Hindlimb muscle (tissue), 1 donor: Measurements from ENCODE around the gene MSMB. TPM values are rescaled to one million over a fixed set of nuclear protein-coding genes. Genes with fewer than 3 reads are reported as not detected.
A peak's percentile ranks its signal among the peaks of the same experiment; 100 is the strongest.

Experiments used
- DNase-seq: peaks from one replicate; pipeline ENCODE4 v3.0.0-alpha.2; 2013
- polyA plus RNA-seq: library from polyadenylated mRNA; unstranded; fragments of 120-200 nt; gene quantifications from one replicate; pipeline ENCODE4 v1.2.1, GENCODE V29; 2013; ENCODE audit not compliant: insufficient read length

Gene MSMB
- polyA plus RNA-seq, 1 donor, result not detected

GRCh38 chr10:46033602-46034011 is 12.5 kb downstream of the MSMB start:
- no peak for DNase-seq

DNA sequence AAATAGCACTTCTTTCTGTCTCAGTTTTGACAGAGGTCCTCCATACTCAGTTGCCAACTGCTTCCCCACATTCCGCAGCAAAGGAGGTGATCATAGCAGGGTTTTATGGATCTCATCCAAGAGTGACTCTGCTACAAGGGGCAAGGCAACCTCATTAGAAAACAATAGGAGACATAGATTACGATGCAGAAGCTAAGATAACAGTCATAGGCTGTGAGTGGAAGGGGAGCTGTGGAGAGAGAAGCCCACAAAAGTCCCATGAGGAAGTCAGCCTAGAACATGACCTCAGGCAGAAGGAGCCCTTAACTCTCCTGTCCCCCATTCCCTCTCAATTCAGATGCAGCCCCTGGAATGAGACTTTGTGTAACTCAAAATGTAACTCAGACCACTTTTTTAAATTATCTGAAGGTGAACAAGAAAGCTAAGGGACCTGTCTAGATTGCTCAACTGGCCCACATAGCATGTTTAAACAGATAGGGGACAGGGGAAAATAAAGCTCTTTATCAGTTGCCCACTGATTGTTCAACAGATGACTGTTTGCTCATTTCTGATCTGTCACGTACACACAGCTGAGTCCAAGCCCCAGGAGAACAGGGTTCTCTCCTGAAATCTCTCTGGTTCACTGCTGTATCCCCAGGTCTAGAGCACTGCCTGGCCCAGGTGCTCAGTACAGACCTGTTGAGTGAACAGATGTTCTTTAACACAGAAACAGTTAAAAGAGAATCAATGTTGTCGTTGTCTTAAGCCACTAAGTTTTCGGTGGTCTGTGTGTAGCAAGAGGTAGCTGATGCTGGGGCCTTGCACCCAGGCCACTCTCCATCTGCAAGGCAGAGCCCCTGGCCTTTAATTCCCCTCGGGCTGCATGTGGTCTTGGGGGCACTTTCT is 14.2 kb downstream of the MSMB start:
- DNase-seq, result no peak

DNA sequence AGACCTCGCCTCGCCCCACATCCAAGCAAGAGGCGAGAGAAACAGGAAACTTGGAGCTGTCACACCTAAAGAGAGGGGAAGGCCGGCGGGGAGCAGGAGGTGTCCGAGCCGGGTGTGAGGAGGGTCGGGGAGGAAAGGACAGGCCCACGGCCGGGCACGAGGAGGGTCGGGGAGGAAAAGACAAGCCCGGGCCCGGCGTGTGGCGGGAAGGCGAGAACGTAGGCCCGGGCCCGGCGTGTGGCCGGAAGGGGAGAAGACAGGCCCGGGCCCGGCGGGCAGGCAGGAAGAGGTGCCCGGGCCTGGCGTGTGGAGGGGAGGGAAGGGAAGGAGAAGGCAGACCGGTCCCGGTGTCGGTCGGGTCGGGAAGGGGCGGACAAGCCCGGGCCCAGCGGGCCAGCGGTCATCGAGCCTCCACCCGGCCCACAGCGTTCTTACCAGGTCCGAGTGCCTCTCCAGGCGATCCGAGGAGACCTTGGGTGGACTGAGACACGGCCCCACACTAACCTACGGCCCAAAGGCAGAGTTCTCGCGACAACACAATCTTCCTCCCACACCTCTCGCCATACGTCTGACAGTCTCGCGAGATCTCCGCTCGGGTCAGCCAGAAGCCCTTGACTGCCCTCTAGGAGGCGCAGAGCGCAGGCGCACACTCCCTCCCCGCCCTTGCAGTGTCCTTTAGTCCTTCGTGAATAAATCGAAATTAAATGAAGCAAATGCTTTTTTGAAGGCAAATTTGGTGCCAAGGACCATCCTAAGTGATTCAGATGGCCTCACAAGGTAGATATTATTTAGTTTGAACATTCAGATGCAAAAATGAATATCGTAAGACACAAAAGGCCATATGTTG is 15.8 kb downstream of the MSMB start, which contains the start of gene NCOA4:
Gene NCOA4 (minus strand): TSS at position 533 of the 847 bp plus-strand sequence. CDS start 13,943 bp downstream, outside the sequence.
- peak; percentile 98 for DNase-seq

GRCh38 chr10:46029461-46030030 is 16.5 kb downstream of the MSMB start:
- DNase-seq, result no peak

DNA sequence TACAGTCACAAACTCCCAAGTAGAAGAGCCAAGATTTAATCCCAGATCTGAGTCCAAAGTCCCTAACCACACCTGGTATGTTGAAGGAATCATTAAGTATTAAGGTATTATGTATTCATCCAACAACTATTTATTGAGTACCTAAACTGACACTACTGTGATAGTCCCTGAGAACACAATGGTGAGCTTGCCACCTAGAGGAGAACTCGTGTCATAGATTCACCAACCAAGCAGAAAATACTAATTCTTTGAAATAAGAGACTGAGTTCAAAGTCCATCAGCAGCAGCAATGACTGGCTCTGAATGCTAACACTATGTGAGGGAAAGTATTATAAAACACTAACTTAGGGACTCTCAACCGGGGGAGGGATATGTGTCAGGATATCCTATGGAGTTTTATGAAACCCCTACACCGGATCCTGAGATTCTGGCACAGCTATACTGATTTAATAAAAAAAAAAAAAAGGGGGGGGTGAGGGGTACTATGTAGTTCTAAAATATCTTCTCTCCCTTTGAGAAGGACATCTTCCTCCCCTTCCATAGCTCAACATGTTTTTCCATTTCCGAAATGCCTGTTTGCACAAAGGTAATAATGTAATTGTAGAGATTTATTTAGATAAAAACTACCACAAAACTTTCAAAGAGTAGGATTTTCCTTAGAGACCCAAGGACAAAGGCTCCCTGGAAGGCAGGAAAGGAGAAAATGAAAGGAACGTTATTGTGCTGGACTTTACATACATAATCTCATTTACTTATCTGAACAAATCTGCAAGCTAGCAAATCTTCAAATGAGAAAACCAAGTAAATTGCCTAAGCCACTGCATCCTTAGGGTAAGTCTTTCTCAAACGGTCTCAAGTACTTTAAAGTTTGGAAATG is 17.2 kb downstream of the MSMB start:
- DNase-seq, result no peak

GRCh38 chr10:46026106-46026505 is 20.0 kb downstream of the MSMB start:
- no peak for DNase-seq

GRCh38 chr10:46025406-46025805 is 20.7 kb downstream of the MSMB start:
- DNase-seq, result no peak

DNA sequence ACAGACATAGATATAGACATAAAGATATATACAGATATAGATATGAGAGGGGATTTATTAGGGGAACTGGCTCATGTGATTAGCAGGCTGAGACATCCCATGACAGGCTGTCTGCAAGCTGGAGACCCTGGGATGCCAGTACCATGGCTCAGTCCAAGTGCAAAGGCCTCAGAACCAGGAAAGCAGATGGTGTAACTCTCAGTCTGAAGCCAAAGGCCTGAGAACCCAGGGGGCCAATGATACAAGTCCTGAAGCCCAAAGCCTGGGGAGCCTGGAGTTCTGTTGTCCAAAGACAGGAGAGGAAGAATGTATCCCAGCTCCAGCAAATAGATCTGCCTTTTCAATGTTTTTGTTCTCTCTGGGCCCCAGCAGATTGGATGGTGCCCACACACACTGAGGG is 21.1 kb downstream of the MSMB start:
- DNase-seq, result no peak

DNA sequence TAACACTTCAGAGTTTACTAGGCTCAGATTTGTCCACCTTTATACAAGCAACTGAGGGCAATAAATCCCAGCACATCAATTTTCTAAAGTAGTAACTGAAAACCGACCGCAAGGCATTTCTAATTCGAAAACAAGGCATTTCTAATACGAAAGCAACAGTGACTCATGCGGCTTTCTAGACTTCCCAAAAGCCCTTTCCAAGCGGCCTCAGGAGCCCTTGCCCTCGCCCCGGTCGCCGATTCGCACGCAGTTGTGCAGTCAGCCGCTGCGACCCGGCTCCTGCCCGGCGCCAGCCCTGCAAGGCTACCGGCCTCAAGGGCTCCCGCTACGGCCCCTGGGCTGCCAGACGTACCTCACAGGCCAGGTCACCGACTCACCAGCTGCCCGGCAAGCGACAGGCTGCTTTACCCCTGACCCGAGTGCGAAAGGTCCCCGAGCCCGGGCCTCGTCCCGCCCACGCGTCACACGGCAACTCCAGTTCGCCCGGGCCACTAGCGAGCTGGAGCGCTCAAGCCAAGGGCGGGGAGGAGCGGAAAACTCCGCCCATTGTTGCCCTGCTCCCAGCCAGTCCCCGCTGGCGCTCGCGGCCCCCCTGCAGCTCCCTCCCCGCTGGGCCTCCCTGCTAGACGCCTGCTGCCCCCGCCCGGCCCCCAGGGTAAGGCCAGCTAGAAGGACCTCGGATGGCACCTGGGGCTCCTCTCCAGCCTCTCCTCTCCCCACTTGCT is 22.9 kb downstream of the MSMB start:
- peak; percentile 85 for DNase-seq

- DNase-seq, result no peak
Observed at GRCh38 chr10:46020344-46020657, 25.8 kb downstream of the MSMB start.

- DNase-seq, result no peak
Observed at GRCh38 chr10:46019569-46020343, 26.3 kb downstream of the MSMB start.

- DNase-seq, result no peak
Observed at GRCh38 chr10:46019177-46019528, 26.9 kb downstream of the MSMB start.

GRCh38 chr10:46018453-46019176 is 27.5 kb downstream of the MSMB start:
- DNase-seq, result no peak

DNA sequence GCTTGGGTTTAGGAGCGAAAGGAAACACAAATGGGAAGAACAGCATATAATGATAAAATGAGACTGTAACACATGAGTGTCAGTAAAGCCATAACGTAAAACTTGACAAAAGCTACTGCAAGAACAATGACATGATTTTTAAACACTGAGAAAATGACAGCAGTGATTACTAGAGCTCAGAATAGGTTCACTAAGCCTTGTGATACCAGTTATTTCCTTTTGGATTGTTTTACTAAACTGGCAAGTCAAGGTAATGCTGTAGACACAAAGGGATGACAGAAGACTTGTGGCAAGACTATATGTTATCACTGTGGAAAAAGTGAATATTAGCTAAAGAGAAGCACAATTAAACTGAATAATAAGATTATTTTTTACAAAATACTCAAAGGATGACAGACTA is 28.3 kb downstream of the MSMB start:
- DNase-seq, result no peak

DNA sequence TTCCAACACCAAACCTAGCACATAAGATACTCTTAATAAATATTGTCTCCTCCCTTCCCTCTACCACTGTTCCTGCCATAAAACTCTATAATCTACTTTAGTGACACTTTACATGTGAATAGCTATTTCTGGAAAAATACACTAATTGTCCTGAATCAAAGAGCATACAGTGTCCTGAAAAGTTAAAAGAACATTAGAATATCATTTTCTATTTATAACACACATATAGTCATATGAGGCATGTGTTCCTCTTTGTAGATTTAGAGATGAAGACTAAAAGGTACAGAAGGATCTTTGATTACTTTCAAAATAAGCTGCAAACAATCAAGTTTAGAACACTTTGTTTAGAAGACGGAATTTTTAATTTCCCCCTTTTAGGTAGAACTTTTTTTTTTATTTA is 29.3 kb downstream of the MSMB start:
- DNase-seq, result no peak

DNA sequence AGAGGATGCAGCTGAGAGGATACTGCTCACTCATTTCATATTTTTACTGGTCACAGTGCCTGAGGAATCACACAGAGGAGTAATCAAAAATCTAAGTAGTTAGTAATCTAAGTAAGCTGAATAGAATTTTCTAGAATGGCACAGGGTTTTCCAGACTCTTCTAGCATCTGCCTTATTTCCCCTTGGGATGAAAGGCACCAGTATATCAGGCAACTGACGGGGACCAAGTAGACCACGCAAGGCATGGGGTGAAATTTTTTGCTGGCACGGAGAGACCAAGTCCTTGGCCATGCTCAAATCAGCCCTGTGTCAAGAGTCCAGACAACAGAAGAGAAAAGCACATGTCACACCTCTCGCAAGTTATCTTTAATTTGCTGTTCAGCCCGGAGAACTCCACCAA is 29.9 kb downstream of the MSMB start:
- DNase-seq, result no peak

- no peak for DNase-seq
Observed at GRCh38 chr10:46014683-46015405, 31.2 kb downstream of the MSMB start.

- DNase-seq, result no peak
Observed at GRCh38 chr10:46014206-46014605, 31.9 kb downstream of the MSMB start.

GRCh38 chr10:46012746-46013145 is 33.3 kb downstream of the MSMB start:
- DNase-seq, result no peak
